ENCODE data around the gene ZNF804A. TPM values are rescaled to one million over a fixed set of nuclear protein-coding genes. Genes with fewer than 3 reads are reported as not detected.
"Not testable (repeated sequence)": the region's sequence is repeated elsewhere in the genome, so short reads cannot be mapped to it uniquely, and the experiment has no call there.

Gene ZNF804A
- total RNA-seq, 1 donor from 2014 or later: 0.07 TPM

DNA sequence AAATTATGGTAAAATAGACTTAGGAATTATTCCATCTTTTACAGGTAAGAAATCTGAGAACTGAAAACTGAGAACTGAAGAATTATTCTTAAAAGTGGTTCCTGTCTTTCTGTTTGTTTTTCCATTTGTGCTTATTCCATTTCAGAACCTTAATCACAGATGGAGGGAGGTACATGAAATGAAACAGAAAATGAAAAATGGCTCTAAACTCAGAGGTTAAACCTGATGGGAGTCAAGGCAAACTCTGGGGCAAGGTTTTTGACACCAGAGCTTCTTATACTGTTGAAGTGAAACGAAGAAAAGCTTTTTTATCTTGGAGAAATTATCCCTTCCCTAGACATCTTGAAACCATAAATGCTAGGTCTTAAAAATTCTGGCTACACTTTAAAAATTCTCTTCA, 182.1 kb downstream of the ZNF804A start:
- no peak for DNase-seq

DNA sequence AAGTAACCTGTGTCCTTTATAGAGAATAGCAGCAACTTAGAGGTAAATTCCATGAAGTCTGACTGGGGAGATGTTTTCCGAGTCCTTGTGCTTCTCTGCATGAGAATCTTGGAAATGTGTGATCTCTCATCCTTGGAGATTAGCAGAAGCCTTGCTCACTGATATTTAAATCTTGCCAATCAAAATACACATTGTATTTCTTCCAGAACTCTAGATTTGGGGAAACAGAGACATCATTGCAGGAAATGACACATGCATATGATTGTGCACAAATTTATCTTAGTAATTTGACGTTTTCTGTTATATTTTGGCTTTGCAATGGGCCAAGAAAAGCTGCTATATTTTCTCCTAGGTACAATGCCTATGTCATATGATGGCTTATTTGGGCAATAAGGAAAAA, 182.6 kb downstream of the ZNF804A start:
- ATAC-seq: no peak
- intact Hi-C loops (cut with micrococcal nuclease): no loop called here
- DNase-seq: no peak

More for the DNA sequence above, 182.1 kb downstream of the ZNF804A start:
- intact Hi-C loops (cut with micrococcal nuclease): no loop called here
- ATAC-seq: no peak

DNA sequence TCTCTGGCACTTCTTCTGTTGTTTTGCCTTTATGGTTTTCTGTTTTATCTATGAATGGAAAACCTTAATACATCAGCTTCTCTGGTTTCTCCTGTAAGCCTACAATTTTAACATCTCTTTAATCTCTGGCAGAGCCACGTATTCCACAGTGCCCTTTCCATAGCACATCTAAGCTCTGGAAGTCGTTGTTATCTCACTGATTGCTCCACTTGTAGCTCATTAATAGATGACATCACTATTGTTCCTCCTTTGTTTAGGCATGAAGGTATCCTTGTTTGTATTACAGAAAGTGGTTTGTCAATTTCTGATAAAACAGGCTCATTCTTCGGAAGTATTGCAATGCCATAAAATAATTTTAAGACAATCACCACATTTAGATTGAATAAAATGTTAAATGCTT, 185.2 kb downstream of the ZNF804A start:
- ATAC-seq (no peak), DNase-seq (no peak)
- intact Hi-C loops (cut with micrococcal nuclease): no loop called here

DNA sequence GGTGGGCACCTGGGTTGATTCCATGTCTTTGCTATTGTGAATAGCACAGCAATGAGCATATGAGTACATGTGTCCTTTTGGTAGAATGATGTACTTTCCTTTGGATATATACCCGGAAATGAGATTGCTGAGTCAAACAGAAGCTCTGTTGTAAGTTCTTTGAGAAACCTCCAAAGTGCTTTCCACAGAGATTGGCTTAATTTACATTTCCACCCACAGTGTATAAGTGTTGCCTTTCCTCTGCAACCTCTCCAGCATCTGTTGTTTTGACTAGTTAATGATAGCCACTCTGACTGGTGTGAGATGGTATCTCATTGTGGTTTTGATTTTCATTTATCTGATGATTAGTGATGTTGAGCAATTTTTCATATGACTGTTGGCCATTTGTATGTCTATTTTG, 194.8 kb downstream of the ZNF804A start:
- DNase-seq (no peak), ATAC-seq (no peak)
- intact Hi-C loops (cut with micrococcal nuclease): no loop called here

DNA sequence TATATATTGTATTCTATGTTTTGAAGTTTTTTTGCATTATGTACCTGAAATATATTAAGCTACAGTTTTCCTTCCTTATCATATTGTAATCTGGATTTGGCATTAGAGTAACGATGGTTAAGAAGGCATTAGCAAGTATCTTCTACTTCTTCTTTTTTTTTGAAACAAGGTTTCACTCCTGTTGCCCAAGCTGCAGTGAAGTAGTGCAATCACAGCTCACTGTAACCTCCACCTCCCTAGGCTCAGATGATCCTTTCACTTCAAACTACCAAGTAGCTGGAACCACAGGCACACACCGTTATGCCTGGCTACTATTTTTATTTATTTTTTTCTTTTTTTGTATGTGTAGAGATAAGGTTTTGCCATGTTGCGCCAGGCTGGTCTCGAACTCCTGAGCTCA, 201.1 kb downstream of the ZNF804A start:
- intact Hi-C loops (cut with micrococcal nuclease): no loop called here
- DNase-seq (no peak), ATAC-seq (no peak)

DNA sequence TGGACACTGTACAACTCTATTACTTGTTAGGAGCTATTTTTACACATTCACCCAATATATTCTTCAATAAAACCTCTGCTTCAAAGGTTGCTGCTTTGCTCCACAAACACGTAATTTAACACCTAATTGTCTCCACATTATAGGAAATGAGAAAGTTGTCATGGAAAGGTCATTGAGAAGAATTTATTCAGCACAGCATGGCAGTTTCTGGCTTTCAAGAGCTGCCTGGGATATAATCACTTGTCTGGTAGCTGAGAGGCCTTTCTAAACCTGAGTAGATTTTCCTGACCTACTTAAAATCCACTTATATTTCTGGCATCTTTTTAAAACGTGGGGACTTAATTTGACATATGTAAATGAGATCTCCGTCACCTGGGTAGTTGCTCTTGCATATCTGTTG, 216.1 kb downstream of the ZNF804A start:
- ATAC-seq (no peak), DNase-seq (no peak)
- intact Hi-C loops (cut with micrococcal nuclease): no loop called here

DNA sequence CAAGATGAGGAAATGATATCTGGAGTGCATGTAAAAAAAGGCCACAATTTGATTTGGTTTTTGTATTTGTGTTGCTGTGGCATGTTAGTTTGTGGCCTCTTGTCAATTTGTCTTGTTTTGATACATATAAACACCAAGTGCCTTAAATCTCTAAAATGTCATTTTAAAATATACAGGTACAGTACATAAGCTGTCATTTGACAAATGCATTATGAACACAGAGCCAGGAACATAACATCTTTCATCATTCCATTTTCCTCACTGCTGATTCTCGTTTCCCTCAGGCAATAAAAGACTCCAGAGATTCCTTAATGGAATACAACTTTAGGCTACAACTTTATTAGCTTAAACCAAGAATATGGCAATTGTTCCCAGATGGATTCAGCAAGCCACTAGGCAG, 217.5 kb downstream of the ZNF804A start:
- intact Hi-C loops (cut with micrococcal nuclease): no loop called here
- ATAC-seq (no peak), DNase-seq (no peak)

DNA sequence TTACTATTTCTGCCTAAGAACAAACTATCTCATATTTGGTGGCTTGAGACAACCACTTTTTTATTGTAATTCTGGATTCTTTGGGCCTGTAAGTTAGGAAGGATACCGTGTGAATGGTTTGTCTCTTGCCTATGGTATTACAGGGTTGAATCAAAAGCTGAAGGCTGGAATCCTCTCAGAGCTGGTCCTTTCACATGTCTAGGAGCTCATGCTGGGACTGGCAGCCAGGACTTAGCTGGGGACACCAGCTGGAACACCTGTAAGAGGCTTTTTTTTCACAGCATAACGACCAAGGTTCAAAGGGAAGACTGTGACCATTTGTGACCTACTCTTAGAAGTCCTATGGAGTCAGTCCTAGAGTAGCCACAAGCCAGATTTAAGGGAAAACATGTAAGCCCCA, 226.3 kb downstream of the ZNF804A start:
- intact Hi-C loops (cut with micrococcal nuclease): no loop called here

DNA sequence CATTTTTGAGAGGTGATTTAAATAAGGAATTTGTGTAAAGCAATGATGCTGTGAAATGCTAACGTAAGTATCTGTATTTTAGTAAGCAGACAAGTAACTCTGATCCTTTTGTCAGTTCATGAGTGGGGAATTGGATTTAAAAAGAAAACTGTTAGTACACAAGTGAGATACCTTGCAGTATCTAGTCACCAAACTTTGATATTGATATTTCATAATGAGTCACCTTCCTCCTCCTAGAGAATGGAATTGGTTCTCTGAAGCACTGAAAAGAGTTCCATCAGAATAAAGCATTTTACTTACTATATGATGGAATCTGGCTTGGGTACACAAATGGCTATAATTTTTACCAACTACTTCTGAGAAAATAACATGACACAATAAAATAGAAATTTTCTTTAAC, 232.2 kb downstream of the ZNF804A start:
- ATAC-seq (no peak), DNase-seq (no peak)
- intact Hi-C loops (cut with micrococcal nuclease): no loop called here

More for the DNA sequence above, 226.3 kb downstream of the ZNF804A start:
- no peak for ATAC-seq
- no peak for DNase-seq

DNA sequence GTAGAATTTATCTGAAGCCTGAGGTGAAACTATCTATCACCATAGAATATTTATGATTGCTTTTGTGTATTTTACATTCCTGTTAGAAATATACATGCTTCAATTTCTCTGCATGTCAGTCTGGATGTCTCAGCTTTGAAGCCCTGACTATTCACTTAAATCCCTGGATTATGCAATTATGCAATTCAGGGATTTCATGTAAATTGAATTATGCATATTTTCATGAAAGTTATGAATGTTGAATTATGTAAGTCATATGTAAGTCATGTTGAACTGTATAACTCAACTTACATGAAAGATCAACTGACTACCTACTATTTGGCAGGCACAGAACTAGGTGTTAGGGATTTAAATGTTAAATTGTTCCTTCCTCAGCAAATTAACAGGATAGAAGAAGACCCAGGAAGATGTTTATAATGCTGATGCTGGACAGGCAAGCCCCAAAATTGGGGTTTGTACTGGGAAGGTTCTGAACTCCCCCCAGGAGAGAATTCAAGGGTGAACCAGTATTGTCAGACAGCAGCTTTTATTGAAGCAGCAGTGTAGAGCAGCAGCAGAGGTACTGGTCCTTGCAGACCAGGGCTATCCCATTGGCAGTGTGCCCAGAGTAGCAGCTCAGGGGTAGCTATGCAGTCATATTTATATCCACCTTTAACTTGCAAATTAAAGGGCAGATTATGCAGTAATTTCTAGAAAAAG, 236.5 kb downstream of the ZNF804A start:
- intact Hi-C loops (cut with micrococcal nuclease): no loop called here
- DNase-seq (no peak), ATAC-seq (no peak)

DNA sequence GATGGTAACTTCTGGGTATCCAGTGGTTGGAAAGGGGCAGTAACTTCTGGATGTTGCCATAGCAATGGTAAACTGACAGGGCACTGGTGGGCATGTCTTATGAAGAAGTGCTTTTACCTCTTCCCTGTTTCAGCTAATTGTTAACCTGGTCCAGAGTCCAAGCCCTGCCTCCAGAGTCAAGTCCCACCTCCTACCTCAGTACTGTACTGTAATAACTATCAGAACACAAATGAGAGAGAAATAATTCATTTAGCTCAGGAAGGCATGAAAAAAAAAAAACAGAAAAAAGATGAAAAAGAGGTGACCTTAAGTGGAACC, 237.0 kb downstream of the ZNF804A start:
- intact Hi-C loops (cut with micrococcal nuclease): no loop called here
- ATAC-seq: no peak
- DNase-seq: no peak

DNA sequence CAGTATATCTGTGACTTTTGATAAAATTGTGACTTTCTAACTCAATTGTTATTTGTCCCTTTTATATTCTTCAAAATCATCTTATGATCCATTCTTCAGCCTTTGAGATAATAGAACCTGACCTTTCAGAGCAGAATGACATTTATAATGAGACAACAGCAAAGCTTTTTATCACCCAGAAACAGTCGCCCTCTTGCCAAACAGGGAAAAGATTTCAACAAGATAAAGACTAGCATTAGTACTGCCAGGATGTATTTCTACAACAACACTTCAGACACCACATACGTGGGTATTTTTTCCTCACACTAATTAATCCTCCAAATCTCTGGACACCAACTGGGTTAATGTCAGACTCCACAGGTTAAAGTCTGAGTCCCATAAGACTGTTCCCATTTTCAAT, 249.0 kb downstream of the ZNF804A start:
- ATAC-seq (no peak), DNase-seq (no peak)
- intact Hi-C loops (cut with micrococcal nuclease): no loop called here

DNA sequence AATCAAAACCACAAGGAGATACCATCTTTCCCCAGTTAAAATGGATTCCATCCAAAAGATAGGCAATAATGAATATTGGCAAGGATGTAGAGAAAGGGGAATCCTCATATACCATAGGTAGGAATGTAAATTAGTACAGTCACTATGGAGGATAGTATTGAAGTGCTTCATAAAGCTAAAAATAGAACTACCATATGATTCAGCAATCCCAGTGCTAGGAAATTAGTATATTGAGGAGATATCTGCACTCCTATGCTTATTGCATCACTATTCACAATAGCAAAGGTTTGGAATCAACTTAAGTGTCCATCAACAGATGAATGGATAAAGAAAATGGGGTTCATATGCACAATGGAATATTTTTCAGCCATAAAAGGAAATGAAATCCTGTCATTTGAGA, 251.2 kb downstream of the ZNF804A start:
- no peak for ATAC-seq
- DNase-seq: no peak
- intact Hi-C loops (cut with micrococcal nuclease): no loop called here

DNA sequence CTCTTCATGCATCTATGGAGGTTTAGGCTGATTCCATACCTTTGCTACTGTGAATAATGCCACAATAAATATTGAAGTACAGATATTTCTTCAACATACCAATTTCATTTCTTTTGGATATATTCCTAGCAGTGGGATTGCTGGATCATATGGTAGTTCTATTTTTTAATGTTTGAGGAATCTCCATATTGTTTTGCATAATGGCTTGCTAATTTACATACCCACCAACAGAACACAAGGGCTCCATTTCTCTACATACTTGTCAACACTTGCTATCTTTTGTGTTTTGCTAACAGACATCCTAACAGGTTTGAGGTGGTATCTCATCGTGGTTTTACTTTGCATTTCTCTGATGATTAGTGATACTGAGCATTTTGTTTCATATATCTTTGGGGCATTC, 253.2 kb downstream of the ZNF804A start:
- intact Hi-C loops (cut with micrococcal nuclease): no loop called here
- DNase-seq (no peak), ATAC-seq (no peak)

DNA sequence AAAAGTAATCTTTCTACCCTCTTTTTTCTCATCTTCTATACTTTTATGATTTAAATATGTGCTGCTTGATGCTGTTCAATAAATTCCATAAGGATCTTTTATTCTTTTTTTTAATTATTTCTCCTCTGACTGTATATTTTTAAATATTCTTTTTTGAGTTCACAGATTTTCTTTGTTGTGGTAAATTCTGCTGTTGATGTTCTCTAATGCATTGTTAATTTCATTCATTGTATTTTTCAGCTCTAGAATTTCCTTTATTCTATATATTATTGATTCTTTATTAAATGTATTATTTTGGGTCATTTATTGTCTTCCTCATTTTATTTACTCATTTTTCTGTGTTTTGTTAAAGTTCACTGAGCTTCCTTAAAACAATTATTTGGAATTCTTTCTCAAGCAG, 260.9 kb downstream of the ZNF804A start:
- ATAC-seq (no peak), DNase-seq (no peak)
- intact Hi-C loops (cut with micrococcal nuclease): no loop called here

DNA sequence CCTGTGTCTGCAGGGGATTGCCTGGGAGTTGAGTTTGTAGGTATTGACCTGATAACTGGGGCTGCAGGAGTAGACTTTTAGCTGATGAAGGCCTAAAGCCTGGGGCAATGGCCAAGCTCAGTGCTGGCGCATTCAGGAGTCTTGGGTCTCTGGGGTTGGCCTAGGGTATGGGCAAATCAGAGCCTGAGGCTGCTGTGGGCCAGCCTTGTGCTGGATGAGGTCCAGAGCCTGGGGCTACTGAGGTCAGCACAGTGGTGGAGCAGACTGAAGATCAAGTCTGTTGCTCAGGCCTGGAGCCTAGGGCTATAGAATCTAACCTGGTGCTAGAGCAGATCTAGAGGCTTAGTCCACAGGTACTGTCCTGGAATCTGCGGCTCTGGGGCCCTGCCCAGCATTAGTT, 262.4 kb downstream of the ZNF804A start:
- intact Hi-C loops (cut with micrococcal nuclease): no loop called here
- DNase-seq: peak; percentile 9
- ATAC-seq: no peak

DNA sequence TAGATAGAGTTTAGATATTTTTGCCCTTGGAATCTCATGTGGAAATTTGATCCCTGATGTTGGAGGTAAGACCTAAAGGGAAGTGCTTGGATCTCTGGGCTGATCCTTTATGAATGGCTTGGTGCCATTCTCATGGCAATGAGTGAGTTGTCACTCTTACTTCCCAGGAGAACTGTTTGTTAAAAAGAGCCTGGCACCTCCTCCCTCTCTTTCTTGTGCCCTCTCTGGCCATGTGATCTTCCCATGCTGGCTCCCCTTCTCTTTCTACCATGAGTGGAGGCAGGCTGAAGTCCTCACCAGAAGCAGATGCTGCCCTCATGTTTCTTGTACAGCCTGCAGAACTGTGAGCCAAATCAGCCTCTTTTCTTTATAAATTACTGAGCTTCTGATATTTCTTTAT, 276.9 kb downstream of the ZNF804A start:
- DNase-seq: no peak
- intact Hi-C loops (cut with micrococcal nuclease): no loop called here
- ATAC-seq: no peak

DNA sequence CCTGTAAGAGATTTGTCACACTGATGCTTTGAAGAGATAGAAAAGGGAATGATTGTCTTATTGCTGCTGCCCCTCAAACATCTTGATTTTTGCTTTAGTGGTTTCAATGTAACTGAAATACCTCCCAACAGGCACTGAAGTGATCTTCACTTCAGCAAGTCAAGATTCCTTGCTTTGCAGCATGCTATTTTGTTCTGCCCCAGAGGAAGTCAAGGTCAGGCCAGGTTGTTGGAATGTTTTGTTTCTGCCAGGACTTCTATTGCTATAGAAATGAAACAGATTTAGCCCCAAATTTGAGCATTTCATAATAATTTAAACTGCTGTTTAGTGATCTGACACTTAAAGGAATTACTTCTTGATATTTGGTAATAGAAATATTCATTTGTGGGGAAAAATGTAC, 277.6 kb downstream of the ZNF804A start:
- intact Hi-C loops (cut with micrococcal nuclease): no loop called here
- ATAC-seq (no peak), DNase-seq (no peak)

DNA sequence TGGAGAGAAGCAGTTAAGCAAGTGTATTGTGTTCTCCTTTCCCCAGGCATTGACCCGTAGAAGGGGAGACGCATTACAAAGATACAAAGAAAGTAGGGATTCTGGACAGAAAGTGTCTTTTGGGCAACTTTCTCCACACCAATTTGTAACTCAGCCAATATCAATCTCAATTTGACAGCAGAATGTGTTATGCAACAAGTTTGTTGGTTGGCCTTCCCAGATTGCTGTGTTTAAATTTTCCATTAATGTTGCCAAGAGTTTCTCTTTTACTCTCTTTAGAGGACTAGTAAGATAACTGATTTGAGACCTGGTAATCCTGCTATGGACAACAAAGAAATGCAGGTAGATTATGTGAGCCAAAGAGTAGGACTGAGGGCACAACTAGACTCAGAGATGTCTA, 279.6 kb downstream of the ZNF804A start:
- ATAC-seq: no peak
- intact Hi-C loops (cut with micrococcal nuclease): no loop called here
- DNase-seq: no peak

DNA sequence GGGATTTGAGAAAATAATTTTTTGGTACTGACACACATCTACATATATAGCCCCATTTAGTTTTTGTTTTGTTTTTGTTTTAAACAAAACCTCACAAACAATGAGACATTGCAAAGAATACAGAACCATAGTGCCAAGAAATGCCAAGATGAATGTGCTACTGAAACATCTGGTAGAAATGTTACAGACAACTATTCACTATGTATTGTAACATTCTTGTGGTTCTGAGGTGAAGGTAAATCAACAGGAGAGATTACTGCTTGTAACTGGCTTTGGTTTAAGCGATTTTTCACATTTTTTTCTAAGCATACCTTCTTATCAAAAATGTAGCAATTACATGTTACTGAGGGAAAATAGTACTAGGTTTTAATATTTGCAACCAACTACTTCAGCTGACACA, 281.3 kb downstream of the ZNF804A start:
- no peak for DNase-seq
- intact Hi-C loops (cut with micrococcal nuclease): no loop called here
- ATAC-seq: no peak

DNA sequence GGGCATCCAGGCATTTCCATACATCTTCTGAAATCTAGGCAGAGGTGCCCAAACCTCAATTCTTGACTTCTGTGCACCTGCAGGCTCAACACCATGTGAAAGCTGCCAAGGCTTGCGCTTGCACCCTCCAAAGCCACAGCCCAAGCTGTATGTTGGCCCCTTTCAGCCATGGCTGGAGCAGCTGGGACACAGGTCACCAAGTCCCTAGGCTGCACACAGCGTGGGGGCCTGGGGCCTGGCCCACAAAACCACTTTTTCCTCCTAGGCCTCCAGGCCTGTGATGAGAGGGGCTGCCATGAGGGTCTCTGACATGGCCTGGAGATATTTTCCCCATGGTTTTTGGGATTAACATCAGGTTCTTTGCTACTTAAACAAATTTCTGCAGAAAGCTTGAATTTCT, 288.3 kb downstream of the ZNF804A start:
- DNase-seq: peak; percentile 18
- intact Hi-C loops (cut with micrococcal nuclease); ATAC-seq: not testable (repeated sequence)

DNA sequence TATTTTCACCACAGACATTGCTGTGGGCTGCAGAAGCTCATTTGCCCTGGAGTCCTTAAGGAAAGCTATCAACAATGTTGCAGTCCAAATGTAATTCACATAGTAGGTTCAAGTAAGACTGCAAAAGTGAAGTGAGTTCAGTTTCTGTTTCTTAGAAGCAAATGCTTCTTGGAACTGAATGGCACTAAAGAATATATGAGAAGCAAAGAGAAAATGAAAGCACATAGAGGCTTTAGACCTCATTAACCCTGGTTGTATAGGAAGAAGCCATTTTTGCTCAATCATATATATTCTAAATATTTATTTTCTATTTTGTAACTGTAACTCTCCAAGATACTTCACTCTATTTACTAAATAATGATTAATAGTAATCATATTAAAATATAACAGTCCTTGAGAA, 292.0 kb downstream of the ZNF804A start:
- intact Hi-C loops (cut with micrococcal nuclease): no loop called here
- no peak for DNase-seq
- no peak for ATAC-seq

All from left ventricle myocardium superior (tissue), 1 donor.